Mucosa of rectum (tissue), 2 donors: ENCODE measurements around the gene UPP1.

Source experiments
- H3K27ac ChIP-seq, 2 donors: one replicate each; pipeline ENCODE4 v1.7.0; 2013; ENCODE audit warnings: inconsistent platforms in 2 of 2, low read depth in 2 of 2, low read length in 2 of 2
- H3K27me3 ChIP-seq, 2 donors: one replicate each; pipeline ENCODE4 v1.7.0; 2013; ENCODE audit warnings: low read length in 2 of 2; ENCODE audit not compliant: control insufficient read depth in 2 of 2, insufficient read depth in 2 of 2
- H3K36me3 ChIP-seq, 2 donors: one replicate each; pipeline ENCODE4 v1.7.0; 2013; ENCODE audit warnings: low read length in 2 of 2; ENCODE audit not compliant: control insufficient read depth in 2 of 2, insufficient read depth in 2 of 2
- H3K4me1 ChIP-seq, 2 donors: one replicate each; pipeline ENCODE4 v1.7.0; 2013; ENCODE audit warnings: low read length in 2 of 2, mild to moderate bottlenecking in 1 of 2; ENCODE audit not compliant: control insufficient read depth in 2 of 2, insufficient read depth in 2 of 2
- H3K4me3 ChIP-seq, 2 donors: one replicate each; pipeline ENCODE4 v1.7.0; 2013; ENCODE audit warnings: low read length in 2 of 2
- H3K9ac ChIP-seq, 2 donors: one replicate each; pipeline ENCODE4 v1.7.0; 2013; ENCODE audit warnings: low read length in 2 of 2, low read depth in 1 of 2, mild to moderate bottlenecking in 1 of 2
- H3K9me3 ChIP-seq, 2 donors: one replicate each; pipeline ENCODE4 v1.7.0; 2013; ENCODE audit warnings: low read length in 2 of 2; ENCODE audit not compliant: control insufficient read depth in 2 of 2
- donor health status: healthy.
- donor health status: Normal muscosa, but diverticular disease.

UPP1 gene

GRCh38 chr7:48108959-48109847 lies 20.1 kb downstream of the UPP1 start:
- Histone ChIP-seq H3K27ac (no peak overlapping the region), H3K36me3 (peaks cover 33 to 36% of the 10 kb centered on the region in 2 donors), H3K9me3 (no peaks in the 10 kb centered on the region), H3K4me3 (no peak overlapping the region), H3K9ac (no peak overlapping the region), H3K27me3 (no peaks in the 10 kb centered on the region), H3K4me1 (no peaks in the 10 kb centered on the region)

DNA sequence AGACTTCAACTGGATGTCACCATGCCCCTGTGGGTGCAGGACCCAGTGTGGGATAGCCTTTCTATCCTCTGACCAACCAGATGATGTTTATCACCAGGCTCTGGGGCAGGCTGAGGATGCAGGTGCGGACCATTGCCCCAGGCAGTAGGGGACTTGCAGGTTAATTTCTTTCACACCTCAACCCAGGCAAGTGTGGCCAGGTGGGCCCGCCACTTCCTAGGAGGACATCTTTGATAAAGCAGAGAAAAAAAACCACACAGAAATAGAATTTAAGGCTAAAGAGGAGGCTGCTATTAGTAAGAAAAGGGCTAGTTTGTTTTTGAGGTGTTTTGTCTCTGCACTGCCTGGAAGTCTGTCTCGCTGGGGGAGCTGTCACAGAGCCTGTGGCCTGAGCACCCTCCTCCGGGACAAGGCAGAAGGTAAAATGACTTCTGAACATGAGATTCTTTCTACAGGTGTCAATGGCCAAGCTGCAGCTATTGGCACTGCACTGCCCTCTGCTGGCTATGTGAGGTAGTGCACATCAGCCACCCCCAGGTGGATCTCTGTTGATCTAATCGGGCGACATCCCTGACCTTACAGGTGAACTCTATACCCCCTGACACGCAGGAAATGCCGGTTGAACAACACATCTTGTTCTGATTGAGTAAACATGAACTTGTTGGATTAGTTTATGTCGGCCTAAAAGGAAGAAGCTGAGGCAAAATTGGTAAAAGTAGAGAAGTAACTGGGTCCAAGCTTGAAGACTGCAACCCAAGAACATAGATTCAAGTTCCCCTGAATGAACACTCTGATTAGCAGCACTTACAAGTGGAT lies 21.0 kb downstream of the UPP1 start:
- H3K27ac ChIP-seq, result no peak overlapping the region
- no peaks in the 10 kb centered on the region for H3K9me3 ChIP-seq
- no peaks in the 10 kb centered on the region for H3K27me3 ChIP-seq

GRCh38 chr7:48110868-48111267 lies 21.8 kb downstream of the UPP1 start:
- no peak overlapping the region for H3K27ac ChIP-seq

More for the DNA sequence above, 21.0 kb downstream of the UPP1 start:
- no peak overlapping the region for H3K9ac ChIP-seq
- no peak overlapping the region for H3K4me3 ChIP-seq
- peaks cover 27 to 33% of the 10 kb centered on the region in 2 donors for H3K36me3 ChIP-seq
- no peaks in the 10 kb centered on the region for H3K4me1 ChIP-seq

GRCh38 chr7:48111596-48111995 lies 22.5 kb downstream of the UPP1 start:
- H3K36me3 ChIP-seq, result peaks cover 22 to 24% of the 10 kb centered on the region in 2 donors
- no peaks in the 10 kb centered on the region for H3K9me3 ChIP-seq

More at GRCh38 chr7:48110868-48111267, 21.8 kb downstream of the UPP1 start:
- H3K9me3 ChIP-seq, result no peaks in the 10 kb centered on the region
- H3K9ac ChIP-seq, result no peak overlapping the region
- H3K4me1 ChIP-seq, result no peaks in the 10 kb centered on the region
- no peaks in the 10 kb centered on the region for H3K27me3 ChIP-seq
- H3K4me3 ChIP-seq, result no peak overlapping the region
- H3K36me3 ChIP-seq, result peaks cover 26% of the 10 kb centered on the region in 2 donors

GRCh38 chr7:48112401-48113165 lies 23.5 kb downstream of the UPP1 start:
- Histone ChIP-seq H3K27me3 (no peaks in the 10 kb centered on the region), H3K27ac (no peak overlapping the region), H3K9me3 (no peaks in the 10 kb centered on the region), H3K4me1 (no peaks in the 10 kb centered on the region), H3K9ac (no peak overlapping the region), H3K4me3 (no peak overlapping the region), H3K36me3 (peaks cover 13 to 15% of the 10 kb centered on the region in 2 donors)

More at GRCh38 chr7:48111596-48111995, 22.5 kb downstream of the UPP1 start:
- Histone ChIP-seq H3K27me3 (no peaks in the 10 kb centered on the region), H3K4me1 (no peaks in the 10 kb centered on the region), H3K4me3 (no peak overlapping the region), H3K9ac (no peak overlapping the region), H3K27ac (no peak overlapping the region)

DNA sequence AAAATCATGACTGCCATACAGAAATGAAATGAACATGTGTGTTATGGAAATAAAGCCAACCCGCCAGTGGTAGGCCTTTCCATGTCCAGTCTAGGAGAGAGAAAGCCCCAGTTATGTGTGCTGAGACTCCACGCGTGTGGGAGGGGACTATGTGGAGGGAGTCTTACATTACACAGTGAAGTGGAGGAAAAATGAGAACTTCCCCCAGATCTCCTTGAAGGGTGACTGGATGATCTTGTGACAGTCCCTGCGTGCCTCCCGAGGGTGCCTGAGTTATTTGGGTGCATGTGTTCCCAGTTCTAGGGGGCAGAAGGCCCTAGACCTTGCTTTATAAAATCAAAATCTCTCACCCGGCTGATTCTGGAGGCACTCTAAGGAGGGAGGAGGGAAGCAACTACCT lies 24.2 kb downstream of the UPP1 start:
- Histone ChIP-seq H3K4me3 (no peak overlapping the region), H3K9ac (no peak overlapping the region), H3K27me3 (no peaks in the 10 kb centered on the region), H3K4me1 (no peaks in the 10 kb centered on the region), H3K36me3 (peaks cover 6 to 8% of the 10 kb centered on the region in 2 donors), H3K27ac (no peak overlapping the region), H3K9me3 (no peaks in the 10 kb centered on the region)

- H3K9me3 ChIP-seq, result no peaks in the 10 kb centered on the region
- H3K27me3 ChIP-seq, result no peaks in the 10 kb centered on the region
- H3K4me1 ChIP-seq, result no peaks in the 10 kb centered on the region
- peaks cover 2% of the 10 kb centered on the region in 2 donors for H3K36me3 ChIP-seq
- H3K4me3 ChIP-seq, result no peak overlapping the region
- no peak overlapping the region for H3K9ac ChIP-seq
- no peak overlapping the region for H3K27ac ChIP-seq
Observed at GRCh38 chr7:48114115-48114514, 25.1 kb downstream of the UPP1 start.

- no peaks in the 10 kb centered on the region for H3K9me3 ChIP-seq
- H3K4me1 ChIP-seq, result no peaks in the 10 kb centered on the region
- H3K36me3 ChIP-seq, result no peaks in the 10 kb centered on the region
- H3K9ac ChIP-seq, result no peak overlapping the region
- no peak overlapping the region for H3K27ac ChIP-seq
- H3K27me3 ChIP-seq, result no peaks in the 10 kb centered on the region
- no peak overlapping the region for H3K4me3 ChIP-seq
Observed at GRCh38 chr7:48114589-48114988, 25.5 kb downstream of the UPP1 start.

GRCh38 chr7:48116043-48116442 lies 27.0 kb downstream of the UPP1 start:
- Histone ChIP-seq H3K27ac (no peak overlapping the region), H3K36me3 (no peaks in the 10 kb centered on the region), H3K4me3 (no peak overlapping the region), H3K27me3 (no peaks in the 10 kb centered on the region), H3K9ac (no peak overlapping the region), H3K9me3 (no peaks in the 10 kb centered on the region), H3K4me1 (no peaks in the 10 kb centered on the region)
